Loucy (cell line): ENCODE measurements around the gene MRPL33.

Source experiments
- H2AFZ ChIP-seq: fragments of 200-600 bp; sonication (generic); 2 replicates; pipeline ENCODE4 v1.6.0; 2016; ENCODE audit warnings: antibody characterized with exemption, mild to moderate bottlenecking, low read length, moderate library complexity
- H3F3A ChIP-seq: fragments of 200-600 bp; 2 replicates; pipeline ENCODE4 v1.6.0; 2016; ENCODE audit warnings: antibody characterized with exemption, low read depth, mild to moderate bottlenecking
- H3K27me3 ChIP-seq: fragments of 200-600 bp; sonication (generic); 2 replicates; pipeline ENCODE4 v1.6.1; 2014; ENCODE audit warnings: low read length, mild to moderate bottlenecking; ENCODE audit not compliant: insufficient read depth, poor library complexity, severe bottlenecking
- H3K36me3 ChIP-seq: fragments of 200-600 bp; sonication (generic); 2 replicates; pipeline ENCODE4 v1.6.1; 2016; ENCODE audit warnings: low read length; ENCODE audit not compliant: insufficient read depth
- H3K4me1 ChIP-seq: fragments of 200-600 bp; sonication (generic); 2 replicates; pipeline ENCODE4 v1.5.1; 2014; ENCODE audit warnings: low read length, mild to moderate bottlenecking; ENCODE audit not compliant: insufficient read depth, poor library complexity, severe bottlenecking
- H3K4me2 ChIP-seq: fragments of 200-600 bp; sonication (generic); 2 replicates; pipeline ENCODE4 v1.6.0; 2014; ENCODE audit warnings: antibody characterized with exemption, low read length, low read depth, mild to moderate bottlenecking; ENCODE audit not compliant: poor library complexity, severe bottlenecking
- H3K4me3 ChIP-seq: fragments of 200-600 bp; sonication (generic); 2 replicates; pipeline ENCODE4 v1.5.1; 2014; ENCODE audit warnings: low read length, mild to moderate bottlenecking, mixed read lengths; ENCODE audit not compliant: poor library complexity, severe bottlenecking
- H3K79me2 ChIP-seq: fragments of 200-600 bp; sonication (generic); 2 replicates; pipeline ENCODE4 v1.6.1; 2014; ENCODE audit warnings: low read length; ENCODE audit not compliant: insufficient read depth
- H3K9ac ChIP-seq: fragments of 200-600 bp; sonication (generic); 2 replicates; pipeline ENCODE4 v1.6.0; 2014; ENCODE audit warnings: mild to moderate bottlenecking, low read depth, low read length, moderate library complexity; ENCODE audit not compliant: poor library complexity, severe bottlenecking
- H3K9me2 ChIP-seq: fragments of 200-600 bp; sonication (generic); replicated peaks from 2 replicates; pipeline ENCODE4 v1.6.1; 2016; ENCODE audit warnings: low read depth, low read length, mixed read lengths
- H3K9me3 ChIP-seq: fragments of 200-600 bp; sonication (generic); 2 replicates; pipeline ENCODE4 v1.6.1; 2014; ENCODE audit warnings: mild to moderate bottlenecking, antibody characterized with exemption, low read length, low read depth; ENCODE audit not compliant: insufficient read depth
- H4K20me1 ChIP-seq: fragments of 200-600 bp; sonication (generic); 2 replicates; pipeline ENCODE4 v1.6.0; 2014; ENCODE audit warnings: antibody characterized with exemption, low read length, mild to moderate bottlenecking; ENCODE audit not compliant: insufficient read depth, poor library complexity, severe bottlenecking
- EZH2phosphoT487 ChIP-seq: fragments of 200-600 bp; IDR thresholded peaks from 2 replicates; pipeline ENCODE4 v1.6.1; 2018; ENCODE audit warnings: antibody characterized with exemption, mild to moderate bottlenecking, moderate library complexity, borderline replicate concordance
- TF ChIP-seq, protein P1 (sequence below): fragments of 200-600 bp; sonication (generic); conservative IDR thresholded peaks from 2 replicates; pipeline ENCODE4 v1.5.1; 2014; ENCODE audit warnings: mild to moderate bottlenecking, antibody characterized with exemption, low read length

Gene MRPL33

DNA sequence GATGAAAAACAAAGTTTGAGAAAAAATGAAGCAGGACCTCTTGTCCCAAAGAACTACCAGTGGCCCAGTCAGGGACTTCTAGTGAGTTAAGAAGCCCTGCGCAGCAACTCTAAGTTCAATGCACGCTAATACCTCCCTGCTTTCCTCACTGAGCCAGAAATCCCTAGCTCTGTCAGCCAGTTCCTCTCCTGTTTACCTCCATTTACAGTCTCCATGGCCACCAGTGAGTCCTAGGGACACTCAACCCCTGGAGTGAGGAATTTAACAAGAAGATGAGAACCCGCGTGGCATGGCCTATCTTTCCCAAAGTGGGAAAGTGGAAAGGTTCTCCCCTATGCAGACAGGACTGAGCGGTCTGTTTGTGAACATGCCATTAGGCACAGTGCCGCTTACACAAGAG is 31.0 kb downstream of the MRPL33 start:
- H2AFZ ChIP-seq, result no peak overlapping the region
- TF ChIP-seq, protein P1, sequence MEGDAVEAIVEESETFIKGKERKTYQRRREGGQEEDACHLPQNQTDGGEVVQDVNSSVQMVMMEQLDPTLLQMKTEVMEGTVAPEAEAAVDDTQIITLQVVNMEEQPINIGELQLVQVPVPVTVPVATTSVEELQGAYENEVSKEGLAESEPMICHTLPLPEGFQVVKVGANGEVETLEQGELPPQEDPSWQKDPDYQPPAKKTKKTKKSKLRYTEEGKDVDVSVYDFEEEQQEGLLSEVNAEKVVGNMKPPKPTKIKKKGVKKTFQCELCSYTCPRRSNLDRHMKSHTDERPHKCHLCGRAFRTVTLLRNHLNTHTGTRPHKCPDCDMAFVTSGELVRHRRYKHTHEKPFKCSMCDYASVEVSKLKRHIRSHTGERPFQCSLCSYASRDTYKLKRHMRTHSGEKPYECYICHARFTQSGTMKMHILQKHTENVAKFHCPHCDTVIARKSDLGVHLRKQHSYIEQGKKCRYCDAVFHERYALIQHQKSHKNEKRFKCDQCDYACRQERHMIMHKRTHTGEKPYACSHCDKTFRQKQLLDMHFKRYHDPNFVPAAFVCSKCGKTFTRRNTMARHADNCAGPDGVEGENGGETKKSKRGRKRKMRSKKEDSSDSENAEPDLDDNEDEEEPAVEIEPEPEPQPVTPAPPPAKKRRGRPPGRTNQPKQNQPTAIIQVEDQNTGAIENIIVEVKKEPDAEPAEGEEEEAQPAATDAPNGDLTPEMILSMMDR, result no peak
- no peak for TF ChIP-seq EZH2phosphoT487
- no peaks in the 10 kb centered on the region for H3F3A ChIP-seq
- H3K4me1 ChIP-seq, result no peaks in the 10 kb centered on the region
- H3K79me2 ChIP-seq, result no peaks in the 10 kb centered on the region
- H3K9ac ChIP-seq, result no peak overlapping the region
- no peaks in the 10 kb centered on the region for H3K36me3 ChIP-seq
- no peaks in the 10 kb centered on the region for H3K27me3 ChIP-seq
- H4K20me1 ChIP-seq, result no peaks in the 10 kb centered on the region
- H3K4me2 ChIP-seq, result no peak overlapping the region
- H3K9me2 ChIP-seq, result no peaks in the 10 kb centered on the region
- no peaks in the 10 kb centered on the region for H3K9me3 ChIP-seq
- no peak overlapping the region for H3K4me3 ChIP-seq

DNA sequence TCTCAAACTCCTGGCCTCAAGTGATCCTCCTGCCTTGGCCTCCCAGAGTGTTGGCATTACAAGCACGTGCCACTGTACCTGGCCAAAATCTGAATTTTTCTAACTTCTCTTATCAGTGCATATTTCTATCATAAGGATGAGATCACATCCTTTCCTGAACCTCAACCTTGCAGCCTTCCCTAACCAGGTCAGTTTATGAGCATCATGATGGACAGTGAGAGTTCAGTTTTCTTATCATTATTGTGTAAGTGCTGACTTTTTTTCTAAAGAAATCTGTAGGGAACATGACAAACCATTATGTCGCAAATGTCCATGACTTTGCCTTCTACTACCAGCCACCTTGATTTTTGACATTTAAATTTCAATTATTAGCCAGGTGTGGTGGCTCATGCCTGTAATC is 31.5 kb downstream of the MRPL33 start:
- Histone ChIP-seq H4K20me1 (no peaks in the 10 kb centered on the region), H3F3A (no peaks in the 10 kb centered on the region), H3K36me3 (no peaks in the 10 kb centered on the region), H3K9me2 (no peaks in the 10 kb centered on the region), H3K4me2 (no peak overlapping the region), H3K27me3 (no peaks in the 10 kb centered on the region), H3K9ac (no peak overlapping the region), H3K9me3 (no peaks in the 10 kb centered on the region), H3K79me2 (no peaks in the 10 kb centered on the region), H3K4me1 (no peaks in the 10 kb centered on the region), H3K4me3 (no peak overlapping the region), H2AFZ (no peak overlapping the region)
- TF ChIP-seq EZH2phosphoT487, result no peak
- TF ChIP-seq, protein P1, result no peak

DNA sequence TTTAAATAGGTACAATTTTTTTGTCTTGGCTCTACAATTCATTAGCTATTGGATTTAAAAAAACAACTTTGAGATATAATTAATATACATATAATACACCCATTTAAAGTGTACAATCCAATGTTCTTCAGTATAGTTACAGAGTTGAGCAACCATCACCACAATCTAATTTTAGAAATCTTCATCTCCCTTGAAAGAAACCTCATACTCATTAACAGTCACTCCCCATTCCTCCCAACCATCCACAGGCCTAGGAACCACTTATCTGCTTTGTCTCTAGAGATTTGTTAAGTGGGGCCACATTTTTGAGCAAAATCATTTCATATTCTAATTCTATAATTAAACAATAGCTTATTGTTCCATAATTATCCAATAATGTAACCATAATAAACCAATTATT is 32.6 kb downstream of the MRPL33 start:
- Histone ChIP-seq H3F3A (no peaks in the 10 kb centered on the region), H2AFZ (no peak overlapping the region), H4K20me1 (no peaks in the 10 kb centered on the region), H3K9ac (no peak overlapping the region), H3K9me2 (no peaks in the 10 kb centered on the region), H3K4me3 (no peak overlapping the region), H3K79me2 (no peaks in the 10 kb centered on the region), H3K36me3 (no peaks in the 10 kb centered on the region), H3K27me3 (no peaks in the 10 kb centered on the region), H3K4me1 (no peaks in the 10 kb centered on the region), H3K4me2 (no peak overlapping the region), H3K9me3 (no peaks in the 10 kb centered on the region)
- TF ChIP-seq, protein P1, result no peak
- TF ChIP-seq EZH2phosphoT487, result no peak
